Cardiac muscle cell (in vitro differentiated cells and primary cell): ENCODE data around the gene ARHGEF12. TPM values are rescaled to one million over a fixed set of nuclear protein-coding genes. Genes with fewer than 3 reads are reported as not detected.

ENCODE experiments used
- DNase-seq, 2 donors: peaks; one replicate each; pipeline versions ENCODE4 v3.0.0 to v3.0.0-alpha.2; 2010 to 2017; ENCODE audit warnings: low read depth in 1 of 2, low spot score in 1 of 2
- H3K27ac ChIP-seq: fragments of 200-600 bp; sonication (generic); 2 replicates; pipeline ENCODE4 v1.5.1; 2016
- H3K27me3 ChIP-seq: fragments of 200-600 bp; sonication (generic); 2 replicates; pipeline ENCODE4 v1.6.0; 2016; ENCODE audit warnings: control low read depth
- H3K36me3 ChIP-seq: fragments of 200-600 bp; sonication (generic); 2 replicates; pipeline ENCODE4 v1.5.1; 2016; ENCODE audit warnings: control low read depth
- H3K4me1 ChIP-seq: fragments of 200-600 bp; sonication (generic); 2 replicates; pipeline ENCODE4 v1.8.1; 2017; ENCODE audit warnings: low read depth, mild to moderate bottlenecking, mixed run types
- H3K4me3 ChIP-seq: fragments of 200-600 bp; sonication (generic); 2 replicates; pipeline ENCODE4 v1.5.1; 2016; ENCODE audit warnings: mild to moderate bottlenecking
- H3K9me3 ChIP-seq: fragments of 200-600 bp; sonication (generic); 2 replicates; pipeline ENCODE4 v1.5.1; 2017; ENCODE audit warnings: low read depth, mild to moderate bottlenecking, control low read depth
- CTCF ChIP-seq: IDR thresholded peaks from 2 replicates; pipeline ENCODE4 v1.5.1; 2012; ENCODE audit warnings: low read depth, mild to moderate bottlenecking, low read length
- polyA plus RNA-seq: library from polyadenylated mRNA; unstranded; fragments of >200 nt; fragmentation: Nextera tagmentation; extraction: Ambion mirVana; gene quantifications from 2 replicates; pipeline ENCODE4 v1.2.1, GENCODE V29; 2016
- total RNA-seq: library from RNA; depleted of rRNA; stranded (reverse); fragments of >200 nt; gene quantifications from 2 replicates; pipeline ENCODE4 v1.2.3, GENCODE V29; 2016

Gene ARHGEF12
- total and polyA plus RNA-seq, 2 experiments from 2014 or later: 21.7 to 43.4 TPM

GRCh38 chr11:120399307-120399706 lies 63.1 kb downstream of the ARHGEF12 start:
- Histone ChIP-seq H3K36me3 (no peaks in the 10 kb centered on the region), H3K9me3 (no peaks in the 10 kb centered on the region), H3K4me3 (no peak overlapping the region), H3K4me1 (peaks cover 16% of the 10 kb centered on the region), H3K27me3 (no peaks in the 10 kb centered on the region), H3K27ac (no peak overlapping the region)
- no peak for TF ChIP-seq CTCF
- DNase-seq: no peak

- Histone ChIP-seq H3K36me3 (no peaks in the 10 kb centered on the region), H3K27ac (no peak overlapping the region), H3K4me1 (peaks cover 16% of the 10 kb centered on the region), H3K9me3 (no peaks in the 10 kb centered on the region), H3K27me3 (no peaks in the 10 kb centered on the region), H3K4me3 (no peak overlapping the region)
- no peak for TF ChIP-seq CTCF
- peak in 1 of 2 donors; percentile 96 for DNase-seq
Observed at GRCh38 chr11:120400564-120401364, 64.6 kb downstream of the ARHGEF12 start.

GRCh38 chr11:120401506-120401905 lies 65.3 kb downstream of the ARHGEF12 start:
- Histone ChIP-seq H3K9me3 (no peaks in the 10 kb centered on the region), H3K36me3 (no peaks in the 10 kb centered on the region), H3K4me1 (peaks cover 16% of the 10 kb centered on the region), H3K27me3 (no peaks in the 10 kb centered on the region), H3K4me3 (no peak overlapping the region), H3K27ac (no peak overlapping the region)
- no peak for DNase-seq
- no peak for TF ChIP-seq CTCF

- no peak overlapping the region for H3K27ac ChIP-seq
- no peaks in the 10 kb centered on the region for H3K36me3 ChIP-seq
- H3K4me3 ChIP-seq: no peak overlapping the region
- H3K4me1 ChIP-seq: peaks cover 13% of the 10 kb centered on the region
- no peak for TF ChIP-seq CTCF
- H3K9me3 ChIP-seq: no peaks in the 10 kb centered on the region
- no peaks in the 10 kb centered on the region for H3K27me3 ChIP-seq
- no peak for DNase-seq
Observed at GRCh38 chr11:120403966-120404365, 67.8 kb downstream of the ARHGEF12 start.

- Histone ChIP-seq H3K36me3 (no peaks in the 10 kb centered on the region), H3K27me3 (no peaks in the 10 kb centered on the region), H3K4me1 (peaks cover 13% of the 10 kb centered on the region), H3K27ac (no peak overlapping the region), H3K4me3 (no peak overlapping the region), H3K9me3 (no peaks in the 10 kb centered on the region)
- no peak for TF ChIP-seq CTCF
- peak in 1 of 2 donors; percentile 52 for DNase-seq
Observed at GRCh38 chr11:120404495-120404894, 68.3 kb downstream of the ARHGEF12 start.
